ENCODE results near the gene CAD. TPM values are rescaled to one million over a fixed set of nuclear protein-coding genes. Genes with fewer than 3 reads are reported as not detected.

CAD gene
- total RNA-seq, 1 experiment from 2014 or later, result 114 TPM

DNA sequence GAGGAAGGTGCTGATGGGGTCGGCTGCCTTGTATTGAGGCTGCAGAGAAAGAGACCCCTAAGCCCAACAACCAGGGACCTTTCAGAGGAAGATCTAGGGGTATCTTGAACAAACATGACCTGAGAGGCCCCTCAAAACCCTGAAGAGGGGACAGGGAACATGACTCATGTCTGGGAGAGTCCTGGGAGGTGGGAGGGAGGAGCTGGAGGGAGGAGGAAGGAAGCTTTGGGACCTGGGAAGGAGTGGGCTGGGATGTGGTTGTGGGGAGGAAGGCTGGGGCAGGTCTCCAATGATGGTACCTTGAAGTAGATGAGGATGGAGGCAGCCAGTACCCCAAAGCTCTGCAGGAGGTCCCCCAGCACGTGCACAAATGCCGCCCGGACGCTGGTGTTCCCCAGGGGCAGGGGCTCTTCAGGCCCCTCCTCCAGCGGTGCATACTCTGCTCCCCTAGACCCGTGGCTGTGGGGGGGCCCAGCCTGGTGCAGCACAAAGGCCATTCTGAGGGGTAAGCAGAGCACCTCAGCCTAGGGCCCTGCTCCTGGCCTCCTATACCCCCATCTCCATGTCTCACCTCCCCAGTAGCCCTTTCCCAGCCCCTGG is 39.8 kb downstream of the CAD start (continued):
- TF ChIP-seq, protein P1, sequence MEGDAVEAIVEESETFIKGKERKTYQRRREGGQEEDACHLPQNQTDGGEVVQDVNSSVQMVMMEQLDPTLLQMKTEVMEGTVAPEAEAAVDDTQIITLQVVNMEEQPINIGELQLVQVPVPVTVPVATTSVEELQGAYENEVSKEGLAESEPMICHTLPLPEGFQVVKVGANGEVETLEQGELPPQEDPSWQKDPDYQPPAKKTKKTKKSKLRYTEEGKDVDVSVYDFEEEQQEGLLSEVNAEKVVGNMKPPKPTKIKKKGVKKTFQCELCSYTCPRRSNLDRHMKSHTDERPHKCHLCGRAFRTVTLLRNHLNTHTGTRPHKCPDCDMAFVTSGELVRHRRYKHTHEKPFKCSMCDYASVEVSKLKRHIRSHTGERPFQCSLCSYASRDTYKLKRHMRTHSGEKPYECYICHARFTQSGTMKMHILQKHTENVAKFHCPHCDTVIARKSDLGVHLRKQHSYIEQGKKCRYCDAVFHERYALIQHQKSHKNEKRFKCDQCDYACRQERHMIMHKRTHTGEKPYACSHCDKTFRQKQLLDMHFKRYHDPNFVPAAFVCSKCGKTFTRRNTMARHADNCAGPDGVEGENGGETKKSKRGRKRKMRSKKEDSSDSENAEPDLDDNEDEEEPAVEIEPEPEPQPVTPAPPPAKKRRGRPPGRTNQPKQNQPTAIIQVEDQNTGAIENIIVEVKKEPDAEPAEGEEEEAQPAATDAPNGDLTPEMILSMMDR (IDR thresholded peaks at IDR 0.05 in 2 of 3, conservative IDR thresholded peaks at IDR 0.05 in 1 of 3; ENCODE audit: borderline replicate concordance in 1 of 3, insufficient read depth in 1 of 3, low read depth in 2 of 3, low read length in 2 of 3), result no peak
- TF ChIP-seq EZH2 (IDR thresholded peaks at IDR 0.05), result no peak
- no peak for TF ChIP-seq POLR2A (IDR thresholded peaks at IDR 0.05; ENCODE audit: borderline replicate concordance, extremely low read depth, insufficient read depth, insufficient read length)
- TF ChIP-seq, protein P2, sequence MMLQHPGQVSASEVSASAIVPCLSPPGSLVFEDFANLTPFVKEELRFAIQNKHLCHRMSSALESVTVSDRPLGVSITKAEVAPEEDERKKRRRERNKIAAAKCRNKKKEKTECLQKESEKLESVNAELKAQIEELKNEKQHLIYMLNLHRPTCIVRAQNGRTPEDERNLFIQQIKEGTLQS (IDR thresholded peaks at IDR 0.05), result no peak
- TF ChIP-seq, protein P3, sequence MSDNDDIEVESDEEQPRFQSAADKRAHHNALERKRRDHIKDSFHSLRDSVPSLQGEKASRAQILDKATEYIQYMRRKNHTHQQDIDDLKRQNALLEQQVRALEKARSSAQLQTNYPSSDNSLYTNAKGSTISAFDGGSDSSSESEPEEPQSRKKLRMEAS (IDR thresholded peaks at IDR 0.05), result no peak
- TF ChIP-seq CBX3 (IDR thresholded peaks at IDR 0.05; ENCODE audit: low read depth), result no peak
- no peak for TF ChIP-seq RAD21 (IDR thresholded peaks at IDR 0.05; ENCODE audit: low read depth)

DNA sequence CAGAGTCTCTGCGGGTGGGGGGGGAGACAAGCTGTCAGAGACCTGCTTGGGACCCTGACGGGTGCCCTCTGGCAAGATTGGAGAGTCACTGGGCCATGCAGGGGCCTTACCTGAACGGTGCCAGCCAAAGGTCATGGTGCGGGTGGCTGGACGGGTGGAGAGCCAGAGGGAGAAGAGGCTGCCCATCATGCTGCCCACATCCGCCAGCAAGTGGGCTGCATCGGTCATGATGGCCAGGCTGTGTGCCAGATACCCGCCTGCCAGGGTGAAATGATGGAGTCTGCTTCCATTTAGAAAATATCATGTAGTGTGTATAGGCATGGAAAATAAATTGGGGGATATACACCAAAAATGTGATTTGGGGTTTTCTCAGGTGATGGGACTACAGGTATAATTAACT is 40.9 kb downstream of the CAD start:
- peaks cover 5% of the 10 kb centered on the region; the same call in 1 of the 2 replicates for H3K27me3 ChIP-seq (ENCODE audit: insufficient read depth, low read length)
- ChIA-PET CTCF (no interaction called here), RAD21 (ENCODE audit: low non-redundant PET in 1 of 2, low total read pairs in 2 of 2, uncharacterized antibody in 2 of 2, unreplicated experiment in 2 of 2) (no interaction called here), POLR2A (no interaction called here)
- peaks cover 0 to 2% of the 10 kb centered on the region in 2 experiments; a peak in 2 of 4 replicates for H3K36me3 ChIP-seq (ENCODE audit: control insufficient read depth in 1 of 2, insufficient read depth in 2 of 2, low read length in 2 of 2)
- H3K4me1 ChIP-seq (ENCODE audit: control insufficient read depth in 1 of 2, insufficient read depth in 2 of 2, low read length in 2 of 2), result peaks cover 6 to 10% of the 10 kb centered on the region in 2 experiments; a peak in 2 of 4 replicates
- TF ChIP-seq CEBPB (IDR thresholded peaks at IDR 0.05; ENCODE audit: low read depth) (no peak), ELF1 (IDR thresholded peaks at IDR 0.05; ENCODE audit: borderline replicate concordance, low read depth) (no peak), SP1 (IDR thresholded peaks at IDR 0.05; ENCODE audit: low read depth) (no peak), SRF (IDR thresholded peaks at IDR 0.05; ENCODE audit: low read depth) (no peak), EGR1 (IDR thresholded peaks at IDR 0.05; ENCODE audit: low read depth) (no peak), YY1 (IDR thresholded peaks at IDR 0.05; ENCODE audit: extremely low read depth, insufficient replicate concordance, low read depth, low read length) (no peak)
- TF ChIP-seq, protein P3 (IDR thresholded peaks at IDR 0.05), result no peak
- TF ChIP-seq, protein P4, sequence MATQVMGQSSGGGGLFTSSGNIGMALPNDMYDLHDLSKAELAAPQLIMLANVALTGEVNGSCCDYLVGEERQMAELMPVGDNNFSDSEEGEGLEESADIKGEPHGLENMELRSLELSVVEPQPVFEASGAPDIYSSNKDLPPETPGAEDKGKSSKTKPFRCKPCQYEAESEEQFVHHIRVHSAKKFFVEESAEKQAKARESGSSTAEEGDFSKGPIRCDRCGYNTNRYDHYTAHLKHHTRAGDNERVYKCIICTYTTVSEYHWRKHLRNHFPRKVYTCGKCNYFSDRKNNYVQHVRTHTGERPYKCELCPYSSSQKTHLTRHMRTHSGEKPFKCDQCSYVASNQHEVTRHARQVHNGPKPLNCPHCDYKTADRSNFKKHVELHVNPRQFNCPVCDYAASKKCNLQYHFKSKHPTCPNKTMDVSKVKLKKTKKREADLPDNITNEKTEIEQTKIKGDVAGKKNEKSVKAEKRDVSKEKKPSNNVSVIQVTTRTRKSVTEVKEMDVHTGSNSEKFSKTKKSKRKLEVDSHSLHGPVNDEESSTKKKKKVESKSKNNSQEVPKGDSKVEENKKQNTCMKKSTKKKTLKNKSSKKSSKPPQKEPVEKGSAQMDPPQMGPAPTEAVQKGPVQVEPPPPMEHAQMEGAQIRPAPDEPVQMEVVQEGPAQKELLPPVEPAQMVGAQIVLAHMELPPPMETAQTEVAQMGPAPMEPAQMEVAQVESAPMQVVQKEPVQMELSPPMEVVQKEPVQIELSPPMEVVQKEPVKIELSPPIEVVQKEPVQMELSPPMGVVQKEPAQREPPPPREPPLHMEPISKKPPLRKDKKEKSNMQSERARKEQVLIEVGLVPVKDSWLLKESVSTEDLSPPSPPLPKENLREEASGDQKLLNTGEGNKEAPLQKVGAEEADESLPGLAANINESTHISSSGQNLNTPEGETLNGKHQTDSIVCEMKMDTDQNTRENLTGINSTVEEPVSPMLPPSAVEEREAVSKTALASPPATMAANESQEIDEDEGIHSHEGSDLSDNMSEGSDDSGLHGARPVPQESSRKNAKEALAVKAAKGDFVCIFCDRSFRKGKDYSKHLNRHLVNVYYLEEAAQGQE (IDR thresholded peaks at IDR 0.05; ENCODE audit: low read depth), result no peak
- ATAC-seq (no peak), DNase-seq (ENCODE audit: low read depth, low spot score) (no peak)
- H3K4me2 ChIP-seq (ENCODE audit: low read length), result no peak overlapping the region
- no peak overlapping the region for H3K27ac ChIP-seq (ENCODE audit: low read depth, low read length)
- BruUV-seq (replicated peaks), result no TSS peak
- no peaks in the 10 kb centered on the region for H3K9me3 ChIP-seq (ENCODE audit: control insufficient read depth in 1 of 2, insufficient read depth in 1 of 2, low read depth in 1 of 2, low read length in 2 of 2)
- no peaks in the 10 kb centered on the region for H3K9me2 ChIP-seq (ENCODE audit: insufficient read depth)
- no peak overlapping the region for H3K9ac ChIP-seq (ENCODE audit: low read length)
- intact Hi-C loops (cut with micrococcal nuclease), result no loop called here
- peaks cover 13% of the 10 kb centered on the region; the same call in 1 of the 2 replicates for H3K79me2 ChIP-seq (ENCODE audit: insufficient read depth, low read length)
- no peak overlapping the region for H2AFZ ChIP-seq (ENCODE audit: low read depth, low read length, poor library complexity, severe bottlenecking)
- no peak overlapping the region for H3K4me3 ChIP-seq (replicated peaks in 1 of 2; ENCODE audit: low read depth in 1 of 2, low read length in 2 of 2)
- no peaks in the 10 kb centered on the region for H4K20me1 ChIP-seq (ENCODE audit: insufficient read depth)

Measured in HCT116 (cell line).